GM12874 (cell line): ENCODE results near the gene SMPDL3A.

Experiments
- TF ChIP-seq, protein P1 (sequence below): IDR thresholded peaks from 2 replicates; pipeline ENCODE4 v1.5.1; 2011; ENCODE audit warnings: low read depth, mild to moderate bottlenecking, control low read depth, low read length, moderate library complexity; ENCODE audit not compliant: insufficient read depth

SMPDL3A gene

DNA sequence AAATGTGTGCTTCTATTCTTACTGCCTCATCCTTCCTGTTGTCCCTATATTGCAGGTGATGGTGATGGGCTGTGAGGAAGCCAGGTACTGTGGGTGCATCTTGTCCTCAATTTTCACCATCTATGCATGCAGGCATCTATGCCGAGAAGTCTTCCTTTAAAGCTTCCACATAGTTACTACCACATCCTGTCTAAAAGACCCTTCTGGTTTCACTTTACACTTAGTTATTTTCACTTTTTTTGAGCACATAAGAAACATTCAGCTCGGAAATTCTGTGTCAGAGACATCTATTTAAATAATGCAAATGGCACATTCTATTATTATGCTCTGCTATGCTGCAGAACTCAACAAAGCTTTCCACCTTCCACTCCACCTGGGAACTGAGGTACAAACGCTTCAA lies 37.7 kb upstream of the SMPDL3A start:
- TF ChIP-seq, protein P1, sequence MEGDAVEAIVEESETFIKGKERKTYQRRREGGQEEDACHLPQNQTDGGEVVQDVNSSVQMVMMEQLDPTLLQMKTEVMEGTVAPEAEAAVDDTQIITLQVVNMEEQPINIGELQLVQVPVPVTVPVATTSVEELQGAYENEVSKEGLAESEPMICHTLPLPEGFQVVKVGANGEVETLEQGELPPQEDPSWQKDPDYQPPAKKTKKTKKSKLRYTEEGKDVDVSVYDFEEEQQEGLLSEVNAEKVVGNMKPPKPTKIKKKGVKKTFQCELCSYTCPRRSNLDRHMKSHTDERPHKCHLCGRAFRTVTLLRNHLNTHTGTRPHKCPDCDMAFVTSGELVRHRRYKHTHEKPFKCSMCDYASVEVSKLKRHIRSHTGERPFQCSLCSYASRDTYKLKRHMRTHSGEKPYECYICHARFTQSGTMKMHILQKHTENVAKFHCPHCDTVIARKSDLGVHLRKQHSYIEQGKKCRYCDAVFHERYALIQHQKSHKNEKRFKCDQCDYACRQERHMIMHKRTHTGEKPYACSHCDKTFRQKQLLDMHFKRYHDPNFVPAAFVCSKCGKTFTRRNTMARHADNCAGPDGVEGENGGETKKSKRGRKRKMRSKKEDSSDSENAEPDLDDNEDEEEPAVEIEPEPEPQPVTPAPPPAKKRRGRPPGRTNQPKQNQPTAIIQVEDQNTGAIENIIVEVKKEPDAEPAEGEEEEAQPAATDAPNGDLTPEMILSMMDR = no peak

DNA sequence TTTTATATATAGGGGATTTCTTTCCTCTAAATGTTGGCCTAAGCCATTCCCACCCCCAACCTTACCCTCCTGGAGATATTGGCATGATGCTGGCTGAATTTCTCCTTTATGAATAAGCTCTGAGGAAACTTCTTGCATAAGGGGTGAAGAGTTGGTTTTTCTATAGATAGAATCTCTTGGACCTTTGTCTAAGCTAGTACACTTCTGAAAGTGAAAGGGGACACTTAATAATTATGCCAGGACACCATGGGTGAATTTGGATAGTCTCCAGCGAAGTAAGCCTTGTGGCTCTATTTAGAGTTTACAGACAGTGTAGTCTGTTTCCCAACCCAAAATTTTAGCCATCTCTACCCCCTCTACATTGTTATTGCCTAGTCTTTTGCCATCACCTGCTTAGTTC lies 36.6 kb upstream of the SMPDL3A start:
- TF ChIP-seq, protein P1 = no peak

DNA sequence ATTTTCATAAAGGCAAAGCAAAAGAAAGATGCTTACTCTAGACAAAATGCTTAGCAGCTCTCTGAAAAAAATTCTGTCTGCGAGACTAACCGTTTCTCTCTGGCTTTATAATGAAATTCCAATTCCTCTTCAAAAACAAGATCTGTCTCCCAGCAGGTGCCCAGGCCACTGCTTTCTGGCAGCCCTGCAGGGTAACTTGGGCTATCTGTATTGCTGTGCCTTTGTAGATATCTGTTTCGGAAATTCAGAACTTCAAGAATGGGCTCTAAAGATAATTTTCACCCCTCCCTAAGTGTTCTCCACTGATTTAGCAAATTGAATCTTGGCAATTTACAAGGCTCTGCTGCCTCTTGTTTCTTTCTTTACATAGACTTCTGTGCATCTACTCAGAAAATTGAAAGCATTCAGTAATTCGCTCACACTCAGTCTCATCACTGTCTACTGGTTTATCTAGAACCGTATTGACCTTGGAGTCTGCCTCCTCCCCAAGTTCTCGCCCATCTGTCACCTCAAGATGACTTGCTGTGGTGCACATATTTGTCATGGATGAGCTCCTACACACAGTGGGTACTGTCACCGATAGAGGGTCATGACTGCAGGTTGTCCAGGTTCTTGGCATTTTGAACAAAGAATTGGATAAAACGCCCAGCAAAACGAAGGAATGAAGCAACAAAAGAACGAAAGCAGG lies 35.9 kb upstream of the SMPDL3A start:
- TF ChIP-seq, protein P1 = no peak

DNA sequence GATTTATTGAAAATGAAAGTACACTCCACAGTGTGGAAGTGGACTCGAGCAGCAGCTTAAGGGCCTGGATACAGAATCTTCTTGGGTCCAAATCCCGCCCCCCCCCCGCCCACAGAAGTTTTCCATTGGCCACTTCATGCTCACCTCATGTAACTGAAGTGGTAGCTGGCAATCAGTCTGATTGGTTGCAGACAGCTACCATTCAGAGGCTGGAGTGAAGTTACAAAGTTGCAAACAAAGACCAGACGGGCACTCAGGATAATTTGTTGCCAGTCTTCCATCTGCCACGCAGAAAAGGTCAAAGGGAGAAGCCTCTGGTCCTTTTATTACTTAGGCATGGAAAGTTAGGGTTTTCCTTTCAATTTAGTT lies 35.4 kb upstream of the SMPDL3A start:
- TF ChIP-seq, protein P1 = no peak

DNA sequence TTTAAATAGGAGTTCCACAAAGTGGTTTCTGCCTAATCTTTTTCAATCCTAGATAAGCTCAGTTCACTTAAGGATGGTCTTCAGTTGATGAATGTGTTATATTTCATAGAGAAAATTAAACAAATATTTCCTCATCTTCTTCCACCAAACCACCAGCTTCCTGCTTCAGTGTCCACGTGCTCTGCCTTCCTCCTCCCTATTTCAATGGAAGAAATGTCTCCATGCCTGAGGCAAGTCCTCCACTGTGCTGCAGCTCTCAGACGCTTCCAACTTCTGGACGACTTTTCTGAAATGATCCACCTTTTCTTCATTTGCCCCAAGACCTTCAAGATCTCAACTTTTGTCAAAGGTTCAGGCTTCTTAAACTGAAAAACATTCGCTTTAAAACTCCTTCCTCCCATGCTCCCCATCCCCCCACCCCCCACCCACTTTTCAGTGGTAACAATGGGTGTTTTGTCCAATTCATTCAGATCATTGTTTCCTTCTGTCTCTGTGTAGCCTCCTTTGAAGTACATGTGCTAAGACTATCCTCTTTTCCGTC lies 34.8 kb upstream of the SMPDL3A start:
- TF ChIP-seq, protein P1 = no peak

DNA sequence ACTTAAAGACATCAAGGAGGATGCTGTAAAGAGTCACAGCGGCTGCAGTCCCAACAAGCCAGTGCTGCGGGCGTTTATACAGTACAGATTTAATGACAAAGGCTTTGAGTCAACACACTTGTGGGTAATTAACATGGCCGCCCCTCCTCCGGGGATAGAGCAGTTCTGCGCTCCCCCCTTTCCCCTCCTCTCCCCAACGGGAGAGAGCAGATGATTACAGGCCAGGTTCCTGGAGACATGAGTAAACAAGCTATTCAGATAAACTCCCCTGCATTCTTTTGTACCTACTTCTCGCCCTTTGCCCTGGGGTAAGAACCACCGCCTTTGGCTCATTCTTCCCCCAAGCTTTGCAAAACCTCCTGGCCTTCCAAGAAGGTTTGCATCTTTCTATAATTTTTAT lies 33.2 kb upstream of the SMPDL3A start:
- TF ChIP-seq, protein P1 = no peak

DNA sequence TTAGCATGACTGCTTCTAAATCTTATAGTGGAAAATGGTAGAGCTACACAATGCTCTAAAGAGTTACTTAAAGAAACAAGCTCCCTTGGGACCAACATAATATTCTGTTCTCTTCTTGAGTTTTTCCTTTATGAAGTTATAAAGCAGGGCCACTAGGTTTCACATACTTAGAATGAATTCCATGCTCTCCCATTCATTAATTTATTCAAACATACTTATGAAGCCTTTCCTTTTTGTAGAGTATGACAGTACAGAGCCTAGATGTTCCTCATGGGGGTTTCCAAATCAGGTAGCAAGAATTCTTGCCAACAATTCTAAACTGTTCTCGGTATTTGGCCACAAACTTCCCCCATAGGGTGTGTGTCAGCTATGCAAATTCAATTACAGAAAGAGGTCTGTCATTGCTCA lies 30.1 kb upstream of the SMPDL3A start:
- TF ChIP-seq, protein P1 = no peak
